Measurements from ENCODE around the gene IQCE.
A peak's percentile ranks its signal among the peaks of the same experiment; 100 is the strongest.
"Not testable (repeated sequence)": the region's sequence is repeated elsewhere in the genome, so short reads cannot be mapped to it uniquely, and the experiment has no call there.

Gene IQCE

GRCh38 chr7:2544541-2545188, 14.1 kb upstream of the IQCE start:
- no peak overlapping the region for H3K4me3 ChIP-seq (ENCODE audit: low read depth, low read length)
- no peak for DNase-seq (ENCODE audit: low read depth)

- DNase-seq (ENCODE audit: low read depth): no peak
These were observed 12.9 kb upstream of the IQCE start for GRCh38 chr7:2545746-2546425.

GRCh38 chr7:2546776-2547586, 11.8 kb upstream of the IQCE start:
- no peak overlapping the region for H3K4me3 ChIP-seq (ENCODE audit: low read depth, low read length)
- no peak for DNase-seq (ENCODE audit: low read depth)

More at GRCh38 chr7:2545746-2546425, 12.9 kb upstream of the IQCE start:
- H3K4me3 ChIP-seq (ENCODE audit: low read depth, low read length): no peak overlapping the region

- no peak for DNase-seq (ENCODE audit: low read depth)
- no peak overlapping the region for H3K4me3 ChIP-seq (ENCODE audit: low read depth, low read length)
These were observed 7.4 kb upstream of the IQCE start for GRCh38 chr7:2551418-2551817.

GRCh38 chr7:2553108-2553507, 5.7 kb upstream of the IQCE start:
- no peak overlapping the region for H3K4me3 ChIP-seq (ENCODE audit: low read depth, low read length)
- DNase-seq (ENCODE audit: low read depth): no peak

GRCh38 chr7:2553831-2554581, 4.8 kb upstream of the IQCE start:
- no peak for DNase-seq (ENCODE audit: low read depth)
- H3K4me3 ChIP-seq (ENCODE audit: low read depth, low read length): peak overlapping the region; percentile 74

- H3K4me3 ChIP-seq (ENCODE audit: low read depth, low read length): peak overlapping the region; percentile 74
- DNase-seq (ENCODE audit: low read depth): no peak
These were observed 4.1 kb upstream of the IQCE start for GRCh38 chr7:2554661-2555111.

- DNase-seq (ENCODE audit: low read depth): peak; percentile 71
- peak within 1 kb of the TSS; percentile 74 for H3K4me3 ChIP-seq (ENCODE audit: low read depth, low read length)
These were observed 3.4 kb upstream of the IQCE start, which contains the start of gene BRAT1 for GRCh38 chr7:2555121-2556052. Gene BRAT1, minus strand, starts transcription at chr7:2555524. Its CDS starts 1,093 bp downstream, at chr7:2554431.

- DNase-seq (ENCODE audit: low read depth): no peak
- H3K4me3 ChIP-seq (ENCODE audit: low read depth, low read length): peak overlapping the region; percentile 85
These were observed 638 bp downstream of the IQCE start for GRCh38 chr7:2559283-2559950.

GRCh38 chr7:2563955-2564354, 5.2 kb downstream of the IQCE start:
- DNase-seq (ENCODE audit: low read depth); H3K4me3 ChIP-seq (ENCODE audit: low read depth, low read length): not testable (repeated sequence)

GRCh38 chr7:2564970-2565540, 6.3 kb downstream of the IQCE start:
- H3K4me3 ChIP-seq (ENCODE audit: low read depth, low read length): no peak overlapping the region
- DNase-seq (ENCODE audit: low read depth): no peak

- H3K4me3 ChIP-seq (ENCODE audit: low read depth, low read length): no peak overlapping the region
These were observed 7.6 kb downstream of the IQCE start for GRCh38 chr7:2566348-2566889.

GRCh38 chr7:2566890-2567678, 8.3 kb downstream of the IQCE start:
- H3K4me3 ChIP-seq (ENCODE audit: low read depth, low read length): no peak overlapping the region
- no peak for DNase-seq (ENCODE audit: low read depth)

More at GRCh38 chr7:2566348-2566889, 7.6 kb downstream of the IQCE start:
- DNase-seq (ENCODE audit: low read depth): no peak

- no peak overlapping the region for H3K4me3 ChIP-seq (ENCODE audit: low read depth, low read length)
- no peak for DNase-seq (ENCODE audit: low read depth)
These were observed 9.0 kb downstream of the IQCE start for GRCh38 chr7:2567679-2568278.

- no peak overlapping the region for H3K4me3 ChIP-seq (ENCODE audit: low read depth, low read length)
- DNase-seq (ENCODE audit: low read depth): no peak
These were observed 9.9 kb downstream of the IQCE start for GRCh38 chr7:2568521-2569223.

- H3K4me3 ChIP-seq (ENCODE audit: low read depth, low read length): no peak overlapping the region
- DNase-seq (ENCODE audit: low read depth): no peak
These were observed 10.6 kb downstream of the IQCE start for GRCh38 chr7:2569421-2569820.

Measured in skeletal muscle cell (primary cell).